Gastroesophageal sphincter (tissue), 4 donors: ENCODE measurements around the gene ZNF106. TPM values are rescaled to one million over a fixed set of nuclear protein-coding genes. Genes with fewer than 3 reads are reported as not detected.

Experiments used
- ATAC-seq: fragments of 150-250 bp; one replicate; pipeline ENCODE4 v1.9.1; 2016; ENCODE audit warnings: mild to moderate bottlenecking, moderate library complexity
- H3K27ac ChIP-seq, 4 donors: fragments of 200-600 bp; sonication (generic) in 3 of 4; 1 replicate in 3 of 4; 2 replicates in 1 of 4; pipeline ENCODE4 v1.5.1; 2016 to 2019
- H3K27me3 ChIP-seq: fragments of 200-600 bp; sonication (generic); one replicate; pipeline ENCODE4 v1.5.1; 2019
- H3K36me3 ChIP-seq, 2 donors: fragments of 200-600 bp; sonication (generic); one replicate each; pipeline ENCODE4 v1.5.1; 2019; ENCODE audit warnings: control low read depth in 1 of 2
- H3K4me1 ChIP-seq, 3 donors: fragments of 200-600 bp; sonication (generic); 1 replicate in 2 of 3; 2 replicates in 1 of 3; pipeline ENCODE4 v1.5.1; 2016 to 2019; ENCODE audit warnings: control low read depth in 2 of 3
- H3K4me3 ChIP-seq, 2 donors: fragments of 200-600 bp; sonication (generic); one replicate each; pipeline ENCODE4 v1.5.1; 2019; ENCODE audit warnings: mild to moderate bottlenecking in 1 of 2, moderate library complexity in 1 of 2
- H3K9me3 ChIP-seq, 3 donors: fragments of 200-600 bp; sonication (generic); one replicate each; pipeline ENCODE4 v1.5.1; 2017 to 2019; ENCODE audit warnings: control low read depth in 2 of 3
- CTCF ChIP-seq, 4 experiments: fragments of 200-600 bp in 2 of 4; fragments of 450-650 bp in 2 of 4; sonication (generic) in 1 of 4; IDR thresholded peaks; one replicate each; pipeline ENCODE4 v1.5.1; 2017 to 2019; ENCODE audit warnings: antibody characterized with exemption in 4 of 4, mild to moderate bottlenecking in 2 of 4, moderate library complexity in 2 of 4
- EP300 ChIP-seq: sonication (generic); formaldehyde crosslinking; IDR thresholded peaks from one replicate; pipeline ENCODE4 v1.6.1; 2017; ENCODE audit warnings: antibody characterized with exemption, mild to moderate bottlenecking
- POLR2A ChIP-seq, 2 donors: fragments of 450-650 bp; IDR thresholded peaks; one replicate each; pipeline ENCODE4 v1.6.1; 2017; ENCODE audit warnings: antibody characterized with exemption in 2 of 2, mild to moderate bottlenecking in 2 of 2, moderate library complexity in 1 of 2
- POLR2AphosphoS5 ChIP-seq: sonication (generic); formaldehyde crosslinking; IDR thresholded peaks from one replicate; pipeline ENCODE4 v1.6.1; 2017; ENCODE audit warnings: antibody characterized with exemption
- WGBS, 2 donors: methylation state at CpG; one replicate each; pipeline ENCODE4 v1.1.5; 2018; ENCODE audit warnings: low coverage in 1 of 2; 5-methylcytosine and 5-hydroxymethylcytosine counted together
- total RNA-seq, 4 donors: library from RNA; depleted of rRNA; stranded (reverse); fragments of >200 nt; gene quantifications; one replicate each; pipeline ENCODE4 v1.1.0, GENCODE V29; 2016

Gene ZNF106
- total RNA-seq, 4 donors from 2014 or later: 118 to 592 (median 369) TPM

- Histone ChIP-seq H3K27ac (peak overlapping the region; percentile 84 to 100 (median 88)), H3K27me3 (no peaks in the 10 kb centered on the region), H3K36me3 (peaks cover 0 to 10% of the 10 kb centered on the region in 2 donors), H3K4me1 (peaks cover 5 to 66% (median 7%) of the 10 kb centered on the region in 3 donors), H3K4me3 (peak overlapping the region; percentile 45 to 88), H3K9me3 (no peaks in the 10 kb centered on the region)
- 12 to 18% methylated on average over 8 of the region's 8 CpGs for WGBS, 2 donors
- TF ChIP-seq POLR2AphosphoS5: peak; percentile 76
- no peak for TF ChIP-seq EP300
- TF ChIP-seq CTCF (IDR thresholded peaks at IDR 0.05): peak in 1 of 4 experiments; percentile 8
- peak; percentile 25 to 51 for TF ChIP-seq POLR2A (IDR thresholded peaks at IDR 0.05)
- ATAC-seq: peak; percentile 93
These were observed 33.2 kb downstream of the ZNF106 start for GRCh38 chr15:42457445-42458442.

- peaks cover 5 to 71% (median 7%) of the 10 kb centered on the region in 3 donors for H3K4me1 ChIP-seq
- ATAC-seq: peak; percentile 20
These were observed 34.0 kb downstream of the ZNF106 start for GRCh38 chr15:42456971-42457370.

GRCh38 chr15:42456531-42456930, 34.4 kb downstream of the ZNF106 start:
- no peak for TF ChIP-seq POLR2AphosphoS5
- TF ChIP-seq CTCF (IDR thresholded peaks at IDR 0.05): no peak
- TF ChIP-seq EP300: no peak
- no peak for TF ChIP-seq POLR2A (IDR thresholded peaks at IDR 0.05)
- Histone ChIP-seq H3K4me3 (peak overlapping the region; percentile 45 to 88), H3K9me3 (no peaks in the 10 kb centered on the region), H3K27me3 (no peaks in the 10 kb centered on the region), H3K36me3 (peaks cover 2 to 13% of the 10 kb centered on the region in 2 donors), H3K4me1 (peaks cover 5 to 71% (median 7%) of the 10 kb centered on the region in 3 donors), H3K27ac (peak overlapping the region; percentile 84 to 100 (median 88))
- ATAC-seq: no peak

More at GRCh38 chr15:42456971-42457370, 34.0 kb downstream of the ZNF106 start:
- WGBS, 2 donors: 8 to 9% methylated on average over 3 of the region's 3 CpGs
- H3K27ac ChIP-seq: peak overlapping the region; percentile 84 to 100 (median 88)
- TF ChIP-seq POLR2AphosphoS5: no peak
- TF ChIP-seq EP300: no peak
- TF ChIP-seq POLR2A (IDR thresholded peaks at IDR 0.05): no peak
- no peak for TF ChIP-seq CTCF (IDR thresholded peaks at IDR 0.05)
- H3K27me3 ChIP-seq: no peaks in the 10 kb centered on the region
- H3K36me3 ChIP-seq: peaks cover 0 to 10% of the 10 kb centered on the region in 2 donors
- peak overlapping the region; percentile 45 to 88 for H3K4me3 ChIP-seq
- no peaks in the 10 kb centered on the region for H3K9me3 ChIP-seq

GRCh38 chr15:42453826-42454225, 37.1 kb downstream of the ZNF106 start:
- H3K36me3 ChIP-seq: peaks cover 13 to 40% of the 10 kb centered on the region in 2 donors
- no peaks in the 10 kb centered on the region for H3K27me3 ChIP-seq
- H3K4me3 ChIP-seq: no peak overlapping the region
- ATAC-seq: no peak
- peaks cover 5 to 64% (median 7%) of the 10 kb centered on the region in 3 donors for H3K4me1 ChIP-seq
- no peak overlapping the region for H3K27ac ChIP-seq
- whole genome bisulfite sequencing, 2 donors: 95% methylated on average over 3 of the region's 3 CpGs
- no peaks in the 10 kb centered on the region for H3K9me3 ChIP-seq
- TF ChIP-seq POLR2AphosphoS5 (no peak), POLR2A (IDR thresholded peaks at IDR 0.05) (no peak), CTCF (IDR thresholded peaks at IDR 0.05) (no peak), EP300 (no peak)
